ENCODE measurements around the gene ZCCHC17.
A peak's percentile ranks its signal among the peaks of the same experiment; 100 is the strongest.

Gene ZCCHC17

DNA sequence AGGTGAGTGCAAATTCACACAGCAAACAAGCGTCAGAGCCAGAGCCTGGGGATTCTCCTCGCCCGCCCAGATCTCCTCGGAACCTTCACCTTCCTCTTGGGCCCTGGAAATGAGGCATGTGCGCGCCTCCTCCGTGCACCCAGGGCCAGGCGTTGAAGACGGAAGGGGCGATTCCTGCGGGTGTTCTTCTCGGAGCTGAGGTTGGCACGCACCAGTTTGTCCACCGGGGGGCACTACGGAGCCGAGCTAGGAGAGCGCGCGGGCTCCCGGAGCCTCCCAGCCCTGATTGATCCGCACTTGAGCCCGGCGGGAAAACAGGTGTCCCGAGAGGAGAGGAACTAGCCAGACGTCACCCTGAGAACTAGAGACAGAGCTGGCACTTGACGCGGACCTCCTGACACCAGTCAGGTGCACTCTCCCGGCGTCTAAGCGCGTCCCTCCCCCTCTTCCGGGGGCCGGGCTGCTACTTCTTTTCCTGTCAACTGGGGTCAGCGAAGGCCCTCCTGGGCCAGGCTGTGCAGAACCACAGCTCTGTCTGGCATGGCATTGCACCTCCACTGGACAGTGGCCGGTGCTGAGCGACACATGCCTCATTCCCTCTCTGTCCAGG is 97.9 kb downstream of the ZCCHC17 start:
- peak overlapping the region; percentile 92 for H2AFZ ChIP-seq (ENCODE audit: low read depth, low read length)
- no peaks in the 10 kb centered on the region for H4K20me1 ChIP-seq (ENCODE audit: insufficient read depth, low read length)
- no peaks in the 10 kb centered on the region for H3K27me3 ChIP-seq (ENCODE audit: insufficient read depth, low read length, poor library complexity)
- H3K79me2 ChIP-seq (ENCODE audit: insufficient read depth, low read length): no peaks in the 10 kb centered on the region
- peak; percentile 89 for DNase-seq
- TF ChIP-seq EZH2 (IDR thresholded peaks at IDR 0.05; ENCODE audit: borderline replicate concordance, low read depth, low read length, severe bottlenecking): no peak
- TF ChIP-seq, protein P1, sequence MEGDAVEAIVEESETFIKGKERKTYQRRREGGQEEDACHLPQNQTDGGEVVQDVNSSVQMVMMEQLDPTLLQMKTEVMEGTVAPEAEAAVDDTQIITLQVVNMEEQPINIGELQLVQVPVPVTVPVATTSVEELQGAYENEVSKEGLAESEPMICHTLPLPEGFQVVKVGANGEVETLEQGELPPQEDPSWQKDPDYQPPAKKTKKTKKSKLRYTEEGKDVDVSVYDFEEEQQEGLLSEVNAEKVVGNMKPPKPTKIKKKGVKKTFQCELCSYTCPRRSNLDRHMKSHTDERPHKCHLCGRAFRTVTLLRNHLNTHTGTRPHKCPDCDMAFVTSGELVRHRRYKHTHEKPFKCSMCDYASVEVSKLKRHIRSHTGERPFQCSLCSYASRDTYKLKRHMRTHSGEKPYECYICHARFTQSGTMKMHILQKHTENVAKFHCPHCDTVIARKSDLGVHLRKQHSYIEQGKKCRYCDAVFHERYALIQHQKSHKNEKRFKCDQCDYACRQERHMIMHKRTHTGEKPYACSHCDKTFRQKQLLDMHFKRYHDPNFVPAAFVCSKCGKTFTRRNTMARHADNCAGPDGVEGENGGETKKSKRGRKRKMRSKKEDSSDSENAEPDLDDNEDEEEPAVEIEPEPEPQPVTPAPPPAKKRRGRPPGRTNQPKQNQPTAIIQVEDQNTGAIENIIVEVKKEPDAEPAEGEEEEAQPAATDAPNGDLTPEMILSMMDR (IDR thresholded peaks at IDR 0.05; ENCODE audit: borderline replicate concordance, extremely low read depth, low read length, poor library complexity, severe bottlenecking): peak; percentile 95
- peak overlapping the region; percentile 59 for H3K4me2 ChIP-seq (ENCODE audit: insufficient read depth, low read length)
- H3K9me3 ChIP-seq (ENCODE audit: insufficient read depth, low read length, severe bottlenecking): no peaks in the 10 kb centered on the region
- peak; percentile 91 for ATAC-seq (ENCODE audit: insufficient read depth, low read depth)
- peaks cover 38% of the 10 kb centered on the region for H3K4me1 ChIP-seq (ENCODE audit: insufficient read depth, low read length)
- peak overlapping the region; percentile 55 for H3K9ac ChIP-seq (ENCODE audit: low read depth, low read length)
- H3K4me3 ChIP-seq (ENCODE audit: low read depth in 1 of 2, low read length in 2 of 2): peak overlapping the region in 1 of 2 experiments; percentile 45; a peak in 2 of 4 replicates
- H3K27ac ChIP-seq (ENCODE audit: low read length): peak overlapping the region; percentile 66
- no peaks in the 10 kb centered on the region for H3K36me3 ChIP-seq (ENCODE audit: insufficient read depth, low read length)

DNA sequence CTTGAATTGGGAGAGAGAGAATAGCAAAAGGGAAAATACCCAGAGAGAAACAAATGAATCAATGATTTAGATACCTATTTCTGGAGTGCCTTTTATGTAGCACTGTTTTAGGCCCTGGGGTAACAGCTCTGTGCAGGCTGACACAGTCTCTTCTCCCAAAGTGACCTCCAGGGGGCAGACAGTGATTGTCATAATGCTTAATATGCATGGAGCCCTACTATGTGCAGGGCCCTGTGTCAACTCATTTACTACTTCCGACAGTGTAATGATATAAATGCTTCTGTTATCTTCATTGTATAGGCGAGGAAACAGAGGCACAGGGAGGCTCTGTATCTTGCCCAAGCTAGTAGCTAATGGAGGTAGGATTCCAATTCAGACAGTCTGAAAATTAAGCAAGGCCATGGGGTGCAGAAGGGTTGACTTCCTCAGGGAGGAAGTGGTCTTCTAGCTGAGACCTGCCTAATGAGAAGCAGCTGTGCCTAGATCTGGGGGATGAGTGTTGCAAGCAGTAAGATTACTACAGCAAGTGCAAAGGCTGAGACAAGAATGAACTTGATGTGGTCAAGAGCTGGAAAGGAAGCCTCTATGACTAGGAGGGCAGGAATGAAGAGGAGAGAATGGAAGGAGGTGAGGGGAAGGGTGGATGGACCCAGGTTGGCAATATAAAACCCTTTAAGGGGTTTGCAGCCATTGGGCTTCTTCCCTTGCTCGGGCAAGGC is 100.0 kb downstream of the ZCCHC17 start:
- TF ChIP-seq EZH2 (IDR thresholded peaks at IDR 0.05; ENCODE audit: borderline replicate concordance, low read depth, low read length, severe bottlenecking): no peak
- TF ChIP-seq, protein P1 (IDR thresholded peaks at IDR 0.05; ENCODE audit: borderline replicate concordance, extremely low read depth, low read length, poor library complexity, severe bottlenecking): peak; percentile 66
- Histone ChIP-seq H3K79me2 (ENCODE audit: insufficient read depth, low read length) (no peaks in the 10 kb centered on the region), H3K4me2 (ENCODE audit: insufficient read depth, low read length) (no peak overlapping the region), H3K9me3 (ENCODE audit: insufficient read depth, low read length, severe bottlenecking) (no peaks in the 10 kb centered on the region), H4K20me1 (ENCODE audit: insufficient read depth, low read length) (no peaks in the 10 kb centered on the region), H3K36me3 (ENCODE audit: insufficient read depth, low read length) (no peaks in the 10 kb centered on the region), H2AFZ (ENCODE audit: low read depth, low read length) (no peak overlapping the region), H3K27me3 (ENCODE audit: insufficient read depth, low read length, poor library complexity) (no peaks in the 10 kb centered on the region), H3K9ac (ENCODE audit: low read depth, low read length) (no peak overlapping the region), H3K4me1 (ENCODE audit: insufficient read depth, low read length) (peaks cover 38% of the 10 kb centered on the region), H3K27ac (ENCODE audit: low read length) (peak overlapping the region; percentile 73), H3K4me3 (ENCODE audit: low read depth in 1 of 2, low read length in 2 of 2) (no peak overlapping the region)
- DNase-seq: peak; percentile 54
- peak; percentile 60 for ATAC-seq (ENCODE audit: insufficient read depth, low read depth)

DNA sequence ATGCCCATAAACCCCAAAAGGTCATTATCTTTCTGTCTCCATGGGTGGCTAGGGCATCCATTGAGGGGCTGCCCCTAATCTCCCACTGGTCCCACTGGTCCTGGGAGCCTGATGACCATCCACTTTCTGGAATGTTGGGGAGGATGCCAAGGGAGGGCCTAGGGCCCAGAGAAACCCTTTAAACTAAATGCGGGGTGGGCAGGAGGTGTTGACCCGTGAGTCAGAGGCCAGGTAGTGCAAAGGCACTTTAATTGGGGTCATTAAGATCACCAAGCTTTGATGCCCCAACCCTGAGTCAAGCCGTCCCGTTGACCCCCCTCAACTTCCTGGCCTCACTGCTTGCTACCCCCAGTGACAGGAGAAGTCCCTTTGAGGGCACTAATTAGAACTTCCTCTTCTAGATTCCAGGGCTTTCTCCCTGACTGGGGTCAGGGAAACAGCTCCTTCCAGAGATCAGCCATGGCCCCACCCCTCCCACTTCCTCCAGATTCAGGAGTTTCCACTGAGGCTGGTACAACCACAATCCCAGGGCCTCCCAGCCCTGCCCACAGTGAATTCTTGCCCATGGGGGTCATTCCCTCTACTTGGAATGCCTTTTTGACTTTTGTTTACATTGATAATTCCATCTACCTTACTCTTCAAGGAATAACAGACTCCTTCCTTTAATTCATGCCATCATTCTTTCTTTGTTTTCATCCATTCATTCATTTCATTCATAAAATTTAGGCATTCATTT is 100.7 kb downstream of the ZCCHC17 start:
- Histone ChIP-seq H4K20me1 (ENCODE audit: insufficient read depth, low read length) (no peaks in the 10 kb centered on the region), H3K36me3 (ENCODE audit: insufficient read depth, low read length) (no peaks in the 10 kb centered on the region), H3K4me2 (ENCODE audit: insufficient read depth, low read length) (no peak overlapping the region), H2AFZ (ENCODE audit: low read depth, low read length) (no peak overlapping the region), H3K9ac (ENCODE audit: low read depth, low read length) (no peak overlapping the region), H3K9me3 (ENCODE audit: insufficient read depth, low read length, severe bottlenecking) (no peaks in the 10 kb centered on the region), H3K4me3 (ENCODE audit: low read depth in 1 of 2, low read length in 2 of 2) (no peak overlapping the region), H3K79me2 (ENCODE audit: insufficient read depth, low read length) (no peaks in the 10 kb centered on the region), H3K27me3 (ENCODE audit: insufficient read depth, low read length, poor library complexity) (no peaks in the 10 kb centered on the region), H3K27ac (ENCODE audit: low read length) (peak overlapping the region; percentile 73), H3K4me1 (ENCODE audit: insufficient read depth, low read length) (peaks cover 38% of the 10 kb centered on the region)
- DNase-seq (no peak), ATAC-seq (ENCODE audit: insufficient read depth, low read depth) (no peak)
- TF ChIP-seq EZH2 (IDR thresholded peaks at IDR 0.05; ENCODE audit: borderline replicate concordance, low read depth, low read length, severe bottlenecking): no peak
- TF ChIP-seq, protein P1 (IDR thresholded peaks at IDR 0.05; ENCODE audit: borderline replicate concordance, extremely low read depth, low read length, poor library complexity, severe bottlenecking): no peak
